ENCODE measurements around the gene CABP1.
A peak's percentile ranks its signal among the peaks of the same experiment; 100 is the strongest.

Gene CABP1

DNA sequence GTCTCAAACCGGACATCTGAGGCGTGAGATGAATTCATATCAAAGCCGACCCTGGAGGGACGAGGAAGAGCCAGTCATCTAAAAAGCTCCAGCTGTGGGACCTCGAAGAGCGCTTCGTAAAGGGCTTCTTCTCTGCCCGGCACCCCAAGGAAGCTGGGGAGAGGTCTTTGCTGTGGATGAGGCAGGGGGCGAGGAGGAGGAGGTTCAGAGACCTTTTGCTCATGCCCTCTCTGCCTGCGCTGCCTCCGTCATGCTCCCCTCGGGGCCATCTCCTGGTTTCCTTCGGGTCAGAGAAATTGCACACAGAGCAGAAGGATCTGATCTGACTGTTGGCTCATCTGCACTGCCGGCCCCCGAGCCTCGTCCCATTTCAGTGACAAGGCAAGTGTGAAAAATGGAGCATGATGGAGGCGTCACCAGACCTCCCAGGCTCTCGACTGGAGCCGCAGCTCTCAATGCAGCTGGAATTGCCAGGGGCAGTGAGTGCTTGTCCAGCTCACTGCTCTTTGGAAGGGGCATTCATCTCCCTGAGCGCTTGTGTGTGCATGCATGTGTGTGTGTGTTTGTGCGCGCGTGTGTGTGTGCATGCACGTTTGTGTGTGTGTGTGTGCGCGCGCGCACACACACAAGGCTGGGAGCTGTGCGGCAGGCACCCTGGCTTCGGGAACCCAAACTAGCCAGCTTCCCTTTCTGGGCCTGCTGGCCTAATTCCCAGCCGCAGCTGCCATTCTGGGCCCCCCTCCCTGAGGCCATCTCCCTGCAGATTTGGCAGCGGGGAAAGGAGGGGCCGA is 9.2 kb downstream of the CABP1 start:
- Mint-ChIP-seq H3K4me3 (peak overlapping the region; percentile 48), H3K36me3 (no peaks in the 10 kb centered on the region), H3K9me3 (no peaks in the 10 kb centered on the region), H3K4me1 (peaks cover 14% of the 10 kb centered on the region), H3K27me3 (peaks cover 86% of the 10 kb centered on the region), H3K27ac (no peak overlapping the region)
- CTCF ChIA-PET: interaction anchor here (0.8 to 5.6 kb wide), 44 partner anchors 9 to 460 kb away, joined by 3 to 50 read pairs (median 5); partner anchors contain the start of genes ACADS, MLEC, PLA2G1B and POP5
- DNase-seq: no peak

DNA sequence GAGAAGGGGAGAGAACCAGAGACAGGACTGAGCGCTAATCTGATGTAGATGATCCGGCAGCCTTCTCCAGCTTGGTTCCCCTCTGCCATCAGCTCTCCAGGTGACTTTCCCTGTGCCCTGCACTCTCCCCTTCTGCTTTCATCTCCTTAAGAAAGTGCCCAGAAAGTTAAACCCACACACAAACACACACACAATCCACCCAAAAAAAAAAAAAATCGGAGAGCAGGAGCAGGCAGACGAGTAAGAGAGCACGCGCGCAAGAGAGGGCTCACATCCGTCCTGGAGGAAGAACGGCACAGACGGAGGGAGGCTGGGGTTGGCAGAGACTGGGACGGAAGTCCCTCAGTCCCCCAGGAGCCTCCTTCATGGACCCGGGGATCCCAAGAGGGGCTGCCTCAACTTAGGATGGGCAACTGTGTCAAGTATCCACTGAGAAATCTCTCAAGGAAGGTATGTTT is 9.8 kb downstream of the CABP1 start:
- no peaks in the 10 kb centered on the region for H3K9me3 Mint-ChIP-seq
- no peak for DNase-seq
- no peak overlapping the region for H3K4me3 Mint-ChIP-seq
- H3K4me1 Mint-ChIP-seq: peaks cover 14% of the 10 kb centered on the region
- H3K36me3 Mint-ChIP-seq: no peaks in the 10 kb centered on the region
- H3K27ac Mint-ChIP-seq: no peak overlapping the region
- CTCF ChIA-PET: interaction anchor here (0.9 to 5.6 kb wide), 22 partner anchors 10 to 409 kb away, joined by 3 to 50 read pairs (median 6); partner anchors contain the start of genes MLEC, POP5 and UNC119B
- peaks cover 83% of the 10 kb centered on the region for H3K27me3 Mint-ChIP-seq

DNA sequence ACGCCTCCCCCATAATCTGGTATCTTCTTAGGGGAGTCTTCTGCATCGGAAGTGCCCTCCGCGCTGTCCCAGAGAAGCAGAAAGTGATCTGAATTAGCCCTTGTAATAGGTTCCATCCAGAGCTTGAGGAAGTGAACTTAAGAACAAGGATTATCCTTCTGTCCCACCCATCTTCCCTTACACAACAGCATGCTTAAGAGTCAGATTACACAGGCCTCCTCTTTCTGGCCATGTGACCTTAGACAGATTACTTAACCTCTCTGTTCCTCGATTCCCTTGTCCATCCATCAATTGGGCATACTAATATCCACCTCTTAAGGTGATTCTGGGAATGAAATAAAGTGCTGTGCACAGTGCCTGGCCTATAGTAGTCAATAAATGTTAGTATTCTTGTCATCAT is 11.4 kb downstream of the CABP1 start:
- no peak overlapping the region for H3K4me3 Mint-ChIP-seq
- peaks cover 12% of the 10 kb centered on the region for H3K4me1 Mint-ChIP-seq
- H3K36me3 Mint-ChIP-seq: no peaks in the 10 kb centered on the region
- CTCF ChIA-PET: no interaction called here
- DNase-seq: no peak
- peaks cover 69% of the 10 kb centered on the region for H3K27me3 Mint-ChIP-seq
- no peaks in the 10 kb centered on the region for H3K9me3 Mint-ChIP-seq
- no peak overlapping the region for H3K27ac Mint-ChIP-seq

DNA sequence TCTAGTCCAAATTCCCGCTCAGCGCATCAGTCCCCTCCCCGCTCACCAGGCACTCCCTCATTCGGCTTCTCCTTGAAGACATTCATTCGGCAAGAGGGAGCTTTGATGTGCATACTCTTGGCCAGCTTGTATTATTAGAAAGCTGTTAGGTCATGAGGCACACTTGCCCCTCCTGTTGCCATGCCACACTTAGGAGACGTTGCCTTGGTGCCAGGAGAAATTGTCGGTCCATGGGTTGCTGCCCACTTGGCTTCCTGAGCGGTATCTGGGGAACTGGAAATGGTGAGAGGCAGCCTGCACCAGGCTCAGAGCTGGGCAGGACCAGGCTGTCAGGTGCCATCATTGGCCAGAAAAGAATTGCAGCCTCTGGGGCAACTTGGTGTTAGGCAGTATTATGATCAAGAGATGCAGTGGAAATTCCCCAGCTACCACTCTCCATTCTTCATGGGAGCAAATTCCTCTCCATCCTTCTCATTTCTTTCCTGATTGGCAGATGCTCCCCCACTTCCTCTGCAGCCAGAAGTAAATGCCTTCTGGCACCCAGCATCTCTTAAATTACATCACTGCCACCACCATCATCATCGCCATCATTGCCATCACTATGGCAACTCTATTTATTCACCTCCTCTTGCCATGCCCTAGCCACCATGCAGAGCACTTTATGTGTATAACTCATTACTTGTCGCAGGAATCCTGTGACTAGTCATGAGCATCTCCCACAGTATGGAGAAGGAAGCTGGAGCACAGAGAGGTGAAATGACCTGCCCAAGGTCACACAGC is 12.4 kb downstream of the CABP1 start:
- DNase-seq: no peak
- Mint-ChIP-seq H3K4me3 (no peak overlapping the region), H3K27me3 (peaks cover 66% of the 10 kb centered on the region), H3K27ac (no peak overlapping the region), H3K36me3 (no peaks in the 10 kb centered on the region), H3K9me3 (no peaks in the 10 kb centered on the region), H3K4me1 (peaks cover 9% of the 10 kb centered on the region)
- CTCF ChIA-PET: interaction anchor here (0.6 to 1.0 kb wide), 3 partner anchors 55 to 319 kb away, joined by 3 read pairs; no protein-coding TSS in a partner anchor

DNA sequence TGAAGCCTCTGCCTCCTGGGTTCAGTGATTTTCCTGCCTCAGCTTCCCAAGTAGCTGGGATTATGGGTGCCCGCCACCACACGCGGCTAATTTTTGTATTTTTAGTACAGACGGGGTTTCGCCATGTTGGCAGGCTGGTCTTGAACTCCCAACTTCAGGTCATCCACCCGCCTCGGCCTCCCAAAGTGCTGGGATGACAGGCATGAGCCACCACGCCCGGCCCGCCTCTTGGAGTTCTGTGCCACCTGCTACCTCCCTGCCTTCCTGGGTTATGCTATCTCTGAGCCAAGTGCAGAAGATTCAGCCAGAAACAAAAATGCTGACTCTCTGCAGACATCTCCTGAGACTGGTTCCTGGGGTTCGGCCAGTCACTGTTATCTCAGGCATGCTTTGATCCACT is 13.2 kb downstream of the CABP1 start:
- no peaks in the 10 kb centered on the region for H3K36me3 Mint-ChIP-seq
- peaks cover 59% of the 10 kb centered on the region for H3K27me3 Mint-ChIP-seq
- no peaks in the 10 kb centered on the region for H3K9me3 Mint-ChIP-seq
- DNase-seq: no peak
- no peak overlapping the region for H3K27ac Mint-ChIP-seq
- H3K4me1 Mint-ChIP-seq: peaks cover 9% of the 10 kb centered on the region
- CTCF ChIA-PET: interaction anchor here (0.6 to 0.7 kb wide), 2 partner anchors 55 to 182 kb away, joined by 3 read pairs; no protein-coding TSS in a partner anchor
- H3K4me3 Mint-ChIP-seq: no peak overlapping the region

DNA sequence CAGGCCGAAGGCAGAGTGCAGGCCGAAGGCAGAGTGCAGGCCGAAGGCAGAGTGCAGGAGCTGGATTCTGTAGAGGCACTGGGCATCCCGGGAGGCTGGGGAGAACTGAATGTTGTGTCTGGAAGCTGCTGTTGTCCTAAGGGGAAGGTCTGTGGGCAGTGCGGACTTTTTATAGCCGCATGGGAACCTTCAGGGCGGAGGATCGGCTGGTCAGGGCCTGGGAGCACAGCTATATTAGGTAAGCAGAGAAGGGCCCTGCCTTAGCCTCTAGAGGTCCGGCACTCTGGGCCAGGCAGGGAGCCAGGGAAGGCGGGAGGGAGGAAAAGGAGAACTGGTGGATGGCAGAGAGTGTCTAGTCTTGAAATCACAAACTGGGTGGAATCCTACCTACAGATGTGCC is 14.2 kb downstream of the CABP1 start:
- Mint-ChIP-seq H3K27me3 (peaks cover 49% of the 10 kb centered on the region), H3K27ac (no peak overlapping the region), H3K9me3 (no peaks in the 10 kb centered on the region), H3K4me3 (no peak overlapping the region), H3K36me3 (no peaks in the 10 kb centered on the region), H3K4me1 (peaks cover under 1% of the 10 kb centered on the region)
- CTCF ChIA-PET: interaction anchor here (0.9 to 1.3 kb wide), 2 partner anchors 9 to 317 kb away, joined by 3 read pairs; no protein-coding TSS in a partner anchor
- DNase-seq: no peak

DNA sequence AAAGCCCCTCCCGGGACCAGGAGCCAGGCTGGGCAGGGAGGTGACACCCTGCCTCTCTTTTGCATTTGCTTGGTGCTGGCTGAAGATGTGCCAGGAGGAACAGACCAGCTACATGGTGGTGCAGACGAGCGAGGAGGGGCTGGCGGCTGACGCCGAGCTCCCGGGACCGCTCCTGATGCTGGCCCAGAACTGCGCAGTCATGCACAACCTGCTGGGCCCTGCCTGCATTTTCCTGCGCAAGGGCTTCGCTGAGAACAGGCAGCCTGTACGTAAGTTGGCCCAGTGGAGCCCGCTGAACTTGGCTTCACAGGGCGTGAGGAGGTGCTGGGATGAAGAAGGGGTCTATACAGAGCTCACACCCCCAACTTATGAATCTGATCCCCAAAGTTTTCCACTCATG is 15.6 kb downstream of the CABP1 start:
- H3K36me3 Mint-ChIP-seq: no peaks in the 10 kb centered on the region
- H3K9me3 Mint-ChIP-seq: no peaks in the 10 kb centered on the region
- H3K4me1 Mint-ChIP-seq: no peaks in the 10 kb centered on the region
- CTCF ChIA-PET: interaction anchor here (0.8 to 6.1 kb wide), 2 partner anchors 8 to 289 kb away, joined by 5 to 40 read pairs; no protein-coding TSS in a partner anchor
- no peak overlapping the region for H3K4me3 Mint-ChIP-seq
- H3K27ac Mint-ChIP-seq: no peak overlapping the region
- no peak for DNase-seq
- peaks cover 35% of the 10 kb centered on the region for H3K27me3 Mint-ChIP-seq

DNA sequence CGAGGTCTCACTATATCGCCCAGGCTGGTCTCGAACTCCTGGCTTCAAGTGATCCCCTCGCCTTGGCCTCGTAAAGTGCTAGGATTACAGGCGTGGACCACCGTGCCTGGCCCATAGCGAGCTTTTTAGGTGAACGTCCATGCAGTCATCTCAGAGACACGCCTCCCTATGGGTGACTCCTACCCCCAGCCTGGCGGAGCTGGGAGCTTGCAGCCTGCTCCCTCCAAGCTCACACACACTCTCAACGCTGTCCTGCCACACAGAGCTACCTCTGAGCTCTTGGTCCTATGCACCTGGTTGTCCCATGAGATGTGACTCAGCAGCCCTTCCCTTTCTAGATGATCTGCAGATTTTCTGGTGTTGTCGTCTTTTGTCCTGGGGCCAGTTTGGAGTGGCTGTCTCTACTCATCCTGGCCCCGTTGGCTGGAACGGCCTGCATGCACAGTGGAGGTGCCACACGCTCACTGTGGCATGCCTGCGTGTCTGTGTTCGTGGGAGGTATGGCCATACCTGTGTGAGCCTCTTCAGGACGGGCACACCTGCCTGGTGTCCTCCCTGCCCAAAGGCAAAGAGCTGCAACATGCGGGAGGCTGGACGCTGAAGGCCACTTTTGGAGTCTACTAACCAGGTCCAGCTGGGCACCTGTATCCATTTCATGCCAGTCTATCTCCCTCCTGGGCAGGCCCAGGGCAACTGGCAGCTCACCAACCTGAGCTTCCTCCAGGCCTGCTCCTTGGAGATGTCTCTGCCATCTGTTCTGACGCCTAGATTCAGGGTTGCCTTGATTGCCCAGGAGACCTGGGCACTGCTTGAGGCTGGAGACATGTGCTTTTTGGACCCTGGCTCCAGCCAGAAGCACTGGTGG is 18.1 kb downstream of the CABP1 start:
- H3K9me3 Mint-ChIP-seq: no peaks in the 10 kb centered on the region
- peaks cover 14% of the 10 kb centered on the region for H3K27me3 Mint-ChIP-seq
- CTCF ChIA-PET: interaction anchor here (0.7 to 6.1 kb wide), 2 partner anchors 11 to 92 kb away, joined by 3 to 40 read pairs; no protein-coding TSS in a partner anchor
- no peak for DNase-seq
- H3K4me1 Mint-ChIP-seq: no peaks in the 10 kb centered on the region
- H3K27ac Mint-ChIP-seq: no peak overlapping the region
- H3K4me3 Mint-ChIP-seq: no peak overlapping the region
- no peaks in the 10 kb centered on the region for H3K36me3 Mint-ChIP-seq

DNA sequence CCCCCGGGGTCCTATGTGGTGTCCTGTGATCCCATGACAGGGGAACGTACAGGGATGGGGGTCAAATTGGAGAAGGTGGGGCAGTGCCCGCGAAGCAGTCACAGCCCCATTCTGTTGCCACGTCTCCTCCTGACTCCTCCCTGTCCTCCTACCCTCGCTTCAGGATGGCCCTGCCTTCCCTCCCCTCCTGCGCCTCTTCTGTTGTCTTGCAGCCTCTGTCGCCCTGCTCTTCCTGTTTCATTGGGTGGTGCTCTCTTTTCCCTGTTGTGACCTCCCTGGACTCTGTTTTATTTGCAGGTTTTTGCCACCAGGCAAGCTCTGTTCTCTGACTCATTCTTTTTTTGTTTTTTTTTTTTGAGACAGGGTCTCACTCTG is 18.7 kb downstream of the CABP1 start:
- no peaks in the 10 kb centered on the region for H3K36me3 Mint-ChIP-seq
- no peak overlapping the region for H3K27ac Mint-ChIP-seq
- DNase-seq: no peak
- H3K4me1 Mint-ChIP-seq: no peaks in the 10 kb centered on the region
- no peak overlapping the region for H3K4me3 Mint-ChIP-seq
- no peaks in the 10 kb centered on the region for H3K9me3 Mint-ChIP-seq
- peaks cover 8% of the 10 kb centered on the region for H3K27me3 Mint-ChIP-seq
- CTCF ChIA-PET: interaction anchor here (6.1 kb wide), 1 partner anchor 11 kb away, joined by 40 read pairs; no protein-coding TSS in a partner anchor

DNA sequence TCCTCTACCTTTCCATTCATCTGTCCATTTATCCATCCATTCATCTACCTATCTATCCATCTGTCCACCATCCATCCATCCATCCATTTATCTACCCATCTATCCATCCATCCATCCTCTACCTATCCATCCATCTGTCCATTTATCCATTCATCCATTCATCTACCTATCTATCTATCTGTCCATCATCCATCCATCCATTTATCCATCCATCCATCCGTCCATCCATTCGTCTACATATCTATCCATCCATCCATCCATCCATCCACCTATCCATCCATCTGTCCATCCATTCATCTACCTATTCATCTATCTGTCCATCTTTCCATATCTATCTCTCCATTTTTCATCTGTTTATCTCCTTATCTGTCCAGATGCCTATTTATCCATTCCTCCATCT is 21.0 kb downstream of the CABP1 start:
- peaks cover 2% of the 10 kb centered on the region for H3K27me3 Mint-ChIP-seq
- H3K36me3 Mint-ChIP-seq: no peaks in the 10 kb centered on the region
- H3K4me3 Mint-ChIP-seq: no peak overlapping the region
- no peak overlapping the region for H3K27ac Mint-ChIP-seq
- CTCF ChIA-PET: interaction anchor here (6.1 kb wide), 1 partner anchor 14 kb away, joined by 40 read pairs; no protein-coding TSS in a partner anchor
- H3K4me1 Mint-ChIP-seq: no peaks in the 10 kb centered on the region
- DNase-seq: no peak
- no peaks in the 10 kb centered on the region for H3K9me3 Mint-ChIP-seq

DNA sequence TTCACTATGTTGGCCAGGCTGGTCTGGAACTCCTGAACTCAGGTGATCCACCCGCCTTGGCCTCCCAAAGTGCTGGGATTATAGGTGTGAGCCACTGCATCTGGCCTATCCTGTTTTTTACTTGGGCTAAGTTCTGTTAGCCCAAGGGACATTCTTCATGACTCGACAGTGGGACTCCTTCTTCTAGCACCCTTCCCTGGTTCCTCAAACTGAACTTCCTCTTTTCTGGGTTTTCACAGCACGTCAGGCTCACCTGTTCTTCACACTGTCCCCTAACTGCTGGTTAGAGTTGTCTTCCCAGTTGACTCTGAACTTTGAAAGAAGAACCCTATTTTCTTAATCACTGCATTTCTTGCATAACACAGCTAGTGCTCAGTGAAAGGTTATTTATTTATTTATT is 22.5 kb downstream of the CABP1 start:
- Mint-ChIP-seq H3K36me3 (no peaks in the 10 kb centered on the region), H3K9me3 (no peaks in the 10 kb centered on the region), H3K27ac (no peak overlapping the region), H3K27me3 (peaks cover 5% of the 10 kb centered on the region), H3K4me3 (no peak overlapping the region), H3K4me1 (no peaks in the 10 kb centered on the region)
- CTCF ChIA-PET: interaction anchor here (1.1 kb wide), 2 partner anchors 12 to 14 kb away, joined by 3 to 5 read pairs; no protein-coding TSS in a partner anchor
- no peak for DNase-seq

DNA sequence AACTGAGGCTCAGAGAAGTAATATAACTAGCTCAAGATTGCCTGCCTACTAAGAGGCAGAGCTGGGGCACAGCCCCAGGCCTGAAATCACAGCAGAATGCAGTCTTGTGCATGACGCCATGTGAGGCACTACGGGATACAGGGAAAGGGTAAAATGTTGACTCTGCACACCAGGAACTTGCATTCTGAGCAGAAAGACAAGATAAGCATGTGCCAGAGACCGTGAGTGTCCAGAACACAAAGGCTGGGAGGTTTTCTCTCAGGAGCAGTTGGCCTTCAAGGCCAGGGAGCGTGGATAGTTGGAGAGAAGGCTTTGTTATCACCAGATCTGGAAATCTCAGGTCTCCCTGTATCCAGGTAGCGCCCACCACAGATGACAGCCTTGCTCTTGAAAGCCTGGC is 23.3 kb downstream of the CABP1 start:
- H3K9me3 Mint-ChIP-seq: no peaks in the 10 kb centered on the region
- DNase-seq: no peak
- CTCF ChIA-PET: interaction anchor here (1.1 to 1.3 kb wide), 3 partner anchors 11 to 15 kb away, joined by 3 to 5 read pairs (median 4); no protein-coding TSS in a partner anchor
- no peak overlapping the region for H3K4me3 Mint-ChIP-seq
- no peaks in the 10 kb centered on the region for H3K36me3 Mint-ChIP-seq
- H3K27ac Mint-ChIP-seq: no peak overlapping the region
- peaks cover 5% of the 10 kb centered on the region for H3K27me3 Mint-ChIP-seq
- no peaks in the 10 kb centered on the region for H3K4me1 Mint-ChIP-seq

DNA sequence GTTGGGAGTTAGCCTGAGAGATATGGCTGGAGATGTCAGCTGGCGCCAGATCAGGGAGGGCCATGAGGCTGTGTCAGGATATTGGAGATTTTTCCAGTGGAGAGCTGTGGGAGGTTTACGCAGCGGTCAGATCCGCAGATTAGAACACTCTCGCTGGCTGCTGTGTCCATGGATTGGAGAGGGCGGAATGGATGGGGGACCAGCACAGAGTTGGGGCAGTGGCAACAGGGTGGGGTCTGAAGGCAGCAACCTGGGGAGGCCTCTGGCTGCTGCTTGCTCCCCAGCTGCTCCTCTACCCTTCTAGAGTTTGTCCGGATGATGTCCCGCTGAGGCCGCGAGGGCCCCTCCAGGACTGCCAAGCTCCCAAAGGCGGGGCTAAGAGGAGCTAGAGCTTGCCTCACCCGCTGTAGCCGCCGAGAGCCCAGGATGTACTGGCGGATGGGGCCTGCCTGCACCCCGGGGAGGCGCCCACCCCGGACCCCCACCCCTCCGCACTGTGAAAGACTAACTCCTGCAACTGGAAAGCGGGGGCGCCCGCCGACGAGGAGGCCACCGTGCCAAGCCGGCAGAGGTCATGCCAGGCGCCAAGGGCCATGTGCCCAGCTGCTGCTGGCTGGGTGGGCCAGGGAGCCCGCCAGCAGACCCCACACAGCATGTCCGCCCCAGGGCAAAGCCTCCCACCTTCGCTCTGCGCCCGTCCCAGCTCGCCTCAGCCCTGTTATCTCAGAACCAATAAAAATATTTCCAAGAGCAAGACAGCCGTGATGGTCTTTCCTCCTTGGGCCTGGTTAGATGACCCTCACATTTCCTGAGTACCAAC is 26.4 kb downstream of the CABP1 start:
- Mint-ChIP-seq H3K9me3 (no peaks in the 10 kb centered on the region), H3K36me3 (no peaks in the 10 kb centered on the region), H3K4me3 (no peak overlapping the region), H3K4me1 (no peaks in the 10 kb centered on the region), H3K27me3 (peaks cover 16% of the 10 kb centered on the region), H3K27ac (no peak overlapping the region)
- CTCF ChIA-PET: interaction anchor here (0.7 to 1.5 kb wide), 3 partner anchors 17 to 84 kb away, joined by 3 to 4 read pairs (median 3); no protein-coding TSS in a partner anchor
- DNase-seq: no peak
